IPS DF 19.7 (cell line): Measurements from ENCODE around the gene MUC3A.

Source experiments
- DNase-seq: peaks from one replicate; pipeline ENCODE4 v3.0.0-alpha.2; 2013; ENCODE audit warnings: low read depth, low spot score

The MUC3A gene

GRCh38 chr7:101017064-101017777 is 67.9 kb downstream of the MUC3A start:
- DNase-seq: peak; percentile 56
